Measurements from ENCODE around the gene PPP2R2C. TPM values are rescaled to one million over a fixed set of nuclear protein-coding genes. Genes with fewer than 3 reads are reported as not detected.

Gene PPP2R2C
- total and polyA plus RNA-seq, 2 experiments from 2014 or later = not detected

DNA sequence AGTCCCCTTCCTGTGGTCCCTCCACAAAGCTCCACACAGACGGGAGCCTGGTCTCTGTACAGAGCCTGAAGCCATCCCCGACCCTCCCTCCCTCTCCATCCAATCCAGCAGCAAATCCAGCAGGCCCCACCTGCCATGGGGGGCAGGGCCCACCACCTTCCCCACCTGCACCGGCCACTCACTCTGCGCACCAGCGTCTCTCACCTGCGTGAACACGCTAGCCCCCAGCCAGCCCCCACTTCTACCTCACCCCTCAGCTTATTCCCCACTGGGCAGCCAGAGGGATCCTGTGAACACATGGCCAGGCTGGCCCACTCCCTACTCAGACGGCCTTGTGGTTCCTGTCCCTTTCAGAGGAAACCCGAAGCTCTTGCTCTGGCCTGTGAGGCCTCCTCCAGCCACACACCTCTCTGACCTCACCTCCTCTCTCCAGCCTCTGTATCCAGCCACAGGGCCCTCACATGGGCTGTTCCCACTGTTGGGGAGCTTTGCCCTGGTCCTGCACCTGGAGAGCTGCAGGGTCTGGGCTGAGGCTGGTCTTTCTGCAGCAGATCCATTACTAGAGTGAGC, 131.9 kb downstream of the PPP2R2C start:
- in situ Hi-C loops (cut with MboI) = no loop called here
- WGBS, 2 experiments (ENCODE audit: low coverage in 1 of 2, low lambda C conversion rate in 2 of 2, missing lambda C conversion rate in 2 of 2) = 41 to 43% methylated on average over 4 to 9 of the region's 9 CpGs
- H3K9me3 ChIP-seq (ENCODE audit: low read depth) = no peaks in the 10 kb centered on the region
- no peak for TF ChIP-seq EZH2 (IDR thresholded peaks at IDR 0.05; ENCODE audit: insufficient read depth, poor library complexity, severe bottlenecking)
- TF ChIP-seq EZH2phosphoT487 (IDR thresholded peaks at IDR 0.05; ENCODE audit: insufficient read depth, low read depth) = no peak
- no peak overlapping the region for H2AFZ ChIP-seq
- peaks cover 12% of the 10 kb centered on the region for H3K27me3 ChIP-seq (replicated peaks; ENCODE audit: insufficient read depth)
- H3K36me3 ChIP-seq (ENCODE audit: low read depth) = no peaks in the 10 kb centered on the region
- peaks cover 12% of the 10 kb centered on the region for H3F3A ChIP-seq (ENCODE audit: insufficient read depth)
- DNase-seq = no peak
- H3K9me2 ChIP-seq (ENCODE audit: insufficient read depth) = no peaks in the 10 kb centered on the region
- no peak overlapping the region for H3K27ac ChIP-seq
- H3K9ac ChIP-seq = no peak overlapping the region
- peaks cover 7% of the 10 kb centered on the region; the same call in 1 of the 2 replicates for H3K4me1 ChIP-seq (ENCODE audit: insufficient read depth)
- H3K79me2 ChIP-seq (ENCODE audit: insufficient read depth) = no peaks in the 10 kb centered on the region
- no peak overlapping the region for H3K4me3 ChIP-seq
- no peak overlapping the region for H3K4me2 ChIP-seq (ENCODE audit: unreplicated experiment)
- no peaks in the 10 kb centered on the region for H4K20me1 ChIP-seq (ENCODE audit: insufficient read depth)

DNA sequence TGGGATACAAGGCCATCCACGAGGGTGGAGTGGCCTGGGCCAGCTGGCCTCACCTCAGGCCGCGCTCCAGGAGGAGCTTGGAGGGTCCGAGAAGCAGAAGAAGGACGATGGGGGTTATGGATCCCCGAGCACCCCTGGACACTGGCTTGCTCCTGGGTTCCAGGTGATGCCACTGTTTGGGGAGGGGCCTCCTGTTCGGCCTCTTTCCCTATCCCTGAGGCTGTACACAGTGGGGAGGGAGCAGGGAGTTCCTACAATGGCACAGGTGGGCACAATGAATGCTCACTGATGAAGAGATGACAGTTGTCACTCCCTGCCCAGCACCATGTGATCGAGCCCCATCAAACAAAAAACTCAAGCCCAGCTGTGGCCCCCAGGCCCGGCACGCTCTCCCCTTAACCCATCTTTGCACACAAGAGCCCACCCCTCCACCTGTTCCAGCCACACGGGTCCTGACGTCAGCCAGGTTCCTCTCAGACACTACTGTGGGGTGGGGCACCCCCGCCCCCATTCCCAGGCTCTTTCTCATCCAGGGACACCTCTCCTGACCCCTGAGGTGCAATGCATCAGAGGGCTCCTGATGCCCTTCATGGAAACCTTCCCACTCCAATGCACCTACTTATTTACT, 132.5 kb downstream of the PPP2R2C start:
- peaks cover 7% of the 10 kb centered on the region; the same call in 1 of the 2 replicates for H3K4me1 ChIP-seq (ENCODE audit: insufficient read depth)
- no peaks in the 10 kb centered on the region for H3K9me3 ChIP-seq (ENCODE audit: low read depth)
- H3K27ac ChIP-seq = no peak overlapping the region
- H3F3A ChIP-seq (ENCODE audit: insufficient read depth) = peaks cover 12% of the 10 kb centered on the region
- H3K9ac ChIP-seq = no peak overlapping the region
- H3K36me3 ChIP-seq (ENCODE audit: low read depth) = no peaks in the 10 kb centered on the region
- TF ChIP-seq EZH2 (IDR thresholded peaks at IDR 0.05; ENCODE audit: insufficient read depth, poor library complexity, severe bottlenecking) (no peak), EZH2phosphoT487 (IDR thresholded peaks at IDR 0.05; ENCODE audit: insufficient read depth, low read depth) (no peak)
- no peaks in the 10 kb centered on the region for H4K20me1 ChIP-seq (ENCODE audit: insufficient read depth)
- no peaks in the 10 kb centered on the region for H3K9me2 ChIP-seq (ENCODE audit: insufficient read depth)
- H3K4me2 ChIP-seq (ENCODE audit: unreplicated experiment) = no peak overlapping the region
- H3K4me3 ChIP-seq = no peak overlapping the region
- no peaks in the 10 kb centered on the region for H3K79me2 ChIP-seq (ENCODE audit: insufficient read depth)
- DNase-seq = no peak
- no peak overlapping the region for H2AFZ ChIP-seq
- peaks cover 12% of the 10 kb centered on the region for H3K27me3 ChIP-seq (replicated peaks; ENCODE audit: insufficient read depth)
- 44 to 58% methylated on average over 12 to 13 of the region's 13 CpGs for WGBS, 2 experiments (ENCODE audit: low coverage in 1 of 2, low lambda C conversion rate in 2 of 2, missing lambda C conversion rate in 2 of 2)
- in situ Hi-C loops (cut with MboI) = loop anchor here (10.0 kb wide), 1 partner anchor 205 kb away; no protein-coding TSS in a partner anchor

DNA sequence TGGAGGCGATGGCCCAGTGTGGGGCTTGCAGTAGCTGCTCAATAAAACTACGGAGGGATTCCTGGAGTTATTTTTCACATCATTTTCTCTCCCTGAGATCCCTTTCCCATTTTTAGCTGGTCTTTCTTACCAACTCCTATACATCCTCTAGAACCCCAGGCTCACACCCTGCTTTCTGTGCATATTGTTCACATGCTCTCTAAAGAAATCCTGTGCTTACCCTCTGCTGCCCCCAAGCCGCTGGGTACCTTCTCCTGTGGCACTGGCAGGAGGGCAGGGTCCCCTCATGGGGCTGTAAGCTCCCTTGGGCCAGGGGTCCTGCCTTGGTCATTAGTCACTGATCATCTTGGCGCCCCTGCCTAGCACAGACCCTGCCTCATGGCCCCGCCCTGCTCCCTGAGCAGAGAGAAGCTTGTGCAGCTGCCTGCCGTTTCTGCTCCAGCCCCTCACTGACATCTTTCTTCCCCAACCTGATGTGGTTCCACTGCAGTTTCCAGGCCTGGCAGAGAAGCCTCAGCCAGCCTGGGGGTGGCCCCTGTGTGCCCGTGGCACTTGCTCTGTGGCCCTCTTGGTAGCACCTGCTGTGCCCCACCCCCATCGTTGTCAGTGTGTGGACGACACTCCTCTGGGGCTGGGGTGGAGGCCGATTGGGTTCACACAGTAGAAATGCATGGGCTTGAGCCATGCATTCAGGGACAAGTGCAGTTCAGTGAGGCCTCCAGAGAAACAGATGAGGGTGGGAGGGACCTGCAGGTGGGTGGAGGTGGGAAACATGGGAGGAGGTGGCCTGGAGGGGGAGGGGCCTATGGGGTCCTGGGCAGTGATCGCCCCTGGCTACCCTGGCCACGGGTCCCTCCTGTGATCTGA, 133.2 kb downstream of the PPP2R2C start:
- no peak overlapping the region for H3K4me3 ChIP-seq
- TF ChIP-seq EZH2 (IDR thresholded peaks at IDR 0.05; ENCODE audit: insufficient read depth, poor library complexity, severe bottlenecking) = no peak
- no peak for TF ChIP-seq EZH2phosphoT487 (IDR thresholded peaks at IDR 0.05; ENCODE audit: insufficient read depth, low read depth)
- H3K27ac ChIP-seq = no peak overlapping the region
- no peaks in the 10 kb centered on the region for H3K79me2 ChIP-seq (ENCODE audit: insufficient read depth)
- no peak overlapping the region for H3K9ac ChIP-seq
- DNase-seq = no peak
- H2AFZ ChIP-seq = no peak overlapping the region
- H3K27me3 ChIP-seq (replicated peaks; ENCODE audit: insufficient read depth) = peaks cover 12% of the 10 kb centered on the region
- WGBS, 2 experiments (ENCODE audit: low coverage in 1 of 2, low lambda C conversion rate in 2 of 2, missing lambda C conversion rate in 2 of 2) = 29 to 36% methylated on average over 11 to 12 of the region's 12 CpGs
- H3K9me2 ChIP-seq (ENCODE audit: insufficient read depth) = no peaks in the 10 kb centered on the region
- no peak overlapping the region for H3K4me2 ChIP-seq (ENCODE audit: unreplicated experiment)
- H4K20me1 ChIP-seq (ENCODE audit: insufficient read depth) = no peaks in the 10 kb centered on the region
- peaks cover 12% of the 10 kb centered on the region for H3F3A ChIP-seq (ENCODE audit: insufficient read depth)
- in situ Hi-C loops (cut with MboI) = loop anchor here (10.0 kb wide), 1 partner anchor 206 kb away; no protein-coding TSS in a partner anchor
- H3K36me3 ChIP-seq (ENCODE audit: low read depth) = no peaks in the 10 kb centered on the region
- no peaks in the 10 kb centered on the region for H3K9me3 ChIP-seq (ENCODE audit: low read depth)
- peaks cover 7% of the 10 kb centered on the region; the same call in 1 of the 2 replicates for H3K4me1 ChIP-seq (ENCODE audit: insufficient read depth)

DNA sequence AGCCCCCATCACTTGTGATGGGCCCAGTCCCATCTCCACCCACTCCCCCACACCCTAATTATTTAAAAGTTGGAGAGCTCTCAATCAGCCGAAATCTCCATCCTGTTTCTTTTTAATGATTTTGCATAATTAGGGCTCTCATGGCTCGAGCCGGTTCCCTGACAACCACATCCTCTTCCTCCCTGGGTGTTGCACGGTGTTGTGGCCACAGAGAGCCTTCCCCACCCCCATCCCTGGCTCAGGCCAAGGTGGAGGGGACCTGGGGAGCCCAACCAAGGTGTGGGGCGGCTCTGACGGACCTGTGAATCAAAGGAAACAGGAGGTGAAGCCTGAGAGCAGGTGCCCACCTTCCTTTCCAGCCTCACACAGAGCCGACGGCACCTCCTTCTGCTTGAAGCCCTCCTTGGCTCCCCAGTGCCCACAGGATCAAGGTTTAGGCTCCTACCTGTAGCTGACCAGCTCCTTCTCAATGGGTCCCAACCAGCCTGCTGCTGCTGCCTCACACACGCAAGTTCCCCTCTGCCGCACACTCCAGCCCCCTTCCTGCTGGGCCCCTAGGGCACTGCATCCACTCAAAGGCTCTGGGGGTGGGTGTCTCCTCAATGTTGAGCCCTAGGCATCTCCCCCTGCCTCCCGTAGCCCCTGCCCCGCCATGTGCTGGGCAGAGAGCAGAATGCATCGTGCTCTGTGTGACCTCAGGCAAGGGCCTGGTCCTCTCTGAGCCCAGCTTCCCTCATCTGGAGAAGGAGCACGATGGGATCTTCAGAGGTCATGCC, 134.1 kb downstream of the PPP2R2C start:
- Histone ChIP-seq H3K4me1 (ENCODE audit: insufficient read depth) (no peaks in the 10 kb centered on the region), H3K27me3 (replicated peaks; ENCODE audit: insufficient read depth) (peaks cover 12% of the 10 kb centered on the region), H4K20me1 (ENCODE audit: insufficient read depth) (no peaks in the 10 kb centered on the region), H3K27ac (no peak overlapping the region), H3K4me3 (no peak overlapping the region), H3F3A (ENCODE audit: insufficient read depth) (peaks cover 5% of the 10 kb centered on the region), H3K9ac (no peak overlapping the region), H3K4me2 (ENCODE audit: unreplicated experiment) (no peak overlapping the region), H3K36me3 (ENCODE audit: low read depth) (no peaks in the 10 kb centered on the region), H3K9me2 (ENCODE audit: insufficient read depth) (no peaks in the 10 kb centered on the region), H2AFZ (no peak overlapping the region), H3K79me2 (ENCODE audit: insufficient read depth) (no peaks in the 10 kb centered on the region), H3K9me3 (ENCODE audit: low read depth) (no peaks in the 10 kb centered on the region)
- DNase-seq = no peak
- WGBS, 2 experiments (ENCODE audit: low coverage in 1 of 2, low lambda C conversion rate in 2 of 2, missing lambda C conversion rate in 2 of 2) = 35 to 45% methylated on average over 14 of the region's 14 CpGs
- in situ Hi-C loops (cut with MboI) = loop anchor here (10.0 kb wide), 1 partner anchor 206 kb away; no protein-coding TSS in a partner anchor
- no peak for TF ChIP-seq EZH2phosphoT487 (IDR thresholded peaks at IDR 0.05; ENCODE audit: insufficient read depth, low read depth)
- TF ChIP-seq EZH2 (IDR thresholded peaks at IDR 0.05; ENCODE audit: insufficient read depth, poor library complexity, severe bottlenecking) = no peak
